ENCODE measurements around the gene ARHGAP27. TPM values are rescaled to one million over a fixed set of nuclear protein-coding genes. Genes with fewer than 3 reads are reported as not detected.

ARHGAP27 gene
- total and polyA plus RNA-seq, 2 of the 13 experiments (the other 11 are each of a cell fraction or from before 2014, with no cell fraction given): 15.5 to 18.9 TPM

DNA sequence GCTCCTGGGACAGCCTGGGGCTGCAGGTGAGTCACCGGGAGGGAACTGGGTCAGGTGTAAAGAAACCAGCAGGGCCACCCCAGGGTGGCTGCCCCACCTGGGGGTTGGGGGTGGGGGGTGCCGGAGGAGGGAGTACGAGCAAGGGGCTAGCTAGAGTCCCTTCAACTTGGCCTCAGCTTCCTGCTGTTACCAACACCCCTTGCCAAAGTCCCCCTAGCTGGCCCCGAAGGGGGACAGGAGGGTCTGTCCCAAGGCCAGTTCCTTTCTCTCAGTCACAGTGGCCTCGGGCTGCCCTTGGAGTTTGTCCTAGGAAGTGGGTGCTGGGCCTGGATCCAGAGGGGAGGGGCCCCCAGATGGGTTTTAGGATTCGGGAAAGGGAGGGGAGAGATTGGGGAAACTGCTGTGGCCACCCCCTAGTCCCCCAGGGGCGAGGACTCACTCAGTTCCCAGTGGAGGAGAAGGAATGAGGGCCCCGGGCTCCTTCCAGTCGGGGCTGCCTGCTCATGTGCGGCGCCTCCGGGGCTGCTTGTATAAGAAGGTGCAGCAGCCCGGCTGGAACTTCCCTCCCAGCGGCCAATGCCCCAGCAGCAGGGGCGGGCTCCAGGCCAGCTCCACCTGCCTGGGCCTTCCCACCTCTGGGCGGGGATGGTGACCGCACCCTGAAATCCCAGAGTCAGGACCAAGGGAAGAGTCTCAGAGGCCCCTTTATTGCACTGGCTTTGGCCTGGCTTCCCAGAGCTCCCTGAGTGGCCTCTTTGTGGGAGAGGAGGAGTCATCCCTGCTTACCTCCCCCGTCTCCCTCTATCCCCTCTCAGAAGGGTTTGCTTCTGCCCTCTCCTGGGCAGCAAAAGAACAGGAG is 7.3 kb downstream of the ARHGAP27 start (continued):
- TF ChIP-seq ZFY (CRISPR knock-in tag; IDR thresholded peaks at IDR 0.05): peak; percentile 81
- TF ChIP-seq NR2F1 (CRISPR knock-in tag; IDR thresholded peaks at IDR 0.05): no peak
- no peak; the same call in 1 of the 2 replicates for TF ChIP-seq ZNF747 (CRISPR knock-in tag; IDR thresholded peaks at IDR 0.05; ENCODE audit: borderline replicate concordance)
- TF ChIP-seq, protein P1, sequence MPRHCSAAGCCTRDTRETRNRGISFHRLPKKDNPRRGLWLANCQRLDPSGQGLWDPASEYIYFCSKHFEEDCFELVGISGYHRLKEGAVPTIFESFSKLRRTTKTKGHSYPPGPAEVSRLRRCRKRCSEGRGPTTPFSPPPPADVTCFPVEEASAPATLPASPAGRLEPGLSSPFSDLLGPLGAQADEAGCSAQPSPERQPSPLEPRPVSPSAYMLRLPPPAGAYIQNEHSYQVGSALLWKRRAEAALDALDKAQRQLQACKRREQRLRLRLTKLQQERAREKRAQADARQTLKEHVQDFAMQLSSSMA (CRISPR knock-in tag; IDR thresholded peaks at IDR 0.05): no peak; the same call in 1 of the 2 replicates
- no peak for TF ChIP-seq PLRG1 (conservative IDR thresholded peaks at IDR 0.05)
- no peak for TF ChIP-seq EP300 (IDR thresholded peaks at IDR 0.05; ENCODE audit: low read depth in 2 of 2, low read length in 2 of 2)
- TF ChIP-seq EP300 (CRISPR knock-in tag; IDR thresholded peaks at IDR 0.05; ENCODE audit: borderline replicate concordance): no peak
- TF ChIP-seq KLF12 (CRISPR knock-in tag; IDR thresholded peaks at IDR 0.05; ENCODE audit: borderline replicate concordance): no peak
- TF ChIP-seq RFX5 (IDR thresholded peaks at IDR 0.05; ENCODE audit: low read depth, low read length): no peak
- TF ChIP-seq ZSCAN9 (CRISPR knock-in tag; IDR thresholded peaks at IDR 0.05; ENCODE audit: borderline replicate concordance): peak; percentile 74
- TF ChIP-seq RXRB (CRISPR knock-in tag; IDR thresholded peaks at IDR 0.05; ENCODE audit: borderline replicate concordance): peak; percentile 7; the same call in 1 of the 2 replicates
- no peak for TF ChIP-seq ZNF383 (CRISPR knock-in tag; IDR thresholded peaks at IDR 0.05; ENCODE audit: borderline replicate concordance)
- no peak for TF ChIP-seq AGO2 (optimal IDR thresholded peaks at IDR 0.05; ENCODE audit: low read depth, low read length)
- TF ChIP-seq SOX5 (CRISPR knock-in tag; IDR thresholded peaks at IDR 0.05; ENCODE audit: borderline replicate concordance): 0 out of 2 replicates have a peak, but pooled peaks have one; percentile 40
- TF ChIP-seq, protein P2, sequence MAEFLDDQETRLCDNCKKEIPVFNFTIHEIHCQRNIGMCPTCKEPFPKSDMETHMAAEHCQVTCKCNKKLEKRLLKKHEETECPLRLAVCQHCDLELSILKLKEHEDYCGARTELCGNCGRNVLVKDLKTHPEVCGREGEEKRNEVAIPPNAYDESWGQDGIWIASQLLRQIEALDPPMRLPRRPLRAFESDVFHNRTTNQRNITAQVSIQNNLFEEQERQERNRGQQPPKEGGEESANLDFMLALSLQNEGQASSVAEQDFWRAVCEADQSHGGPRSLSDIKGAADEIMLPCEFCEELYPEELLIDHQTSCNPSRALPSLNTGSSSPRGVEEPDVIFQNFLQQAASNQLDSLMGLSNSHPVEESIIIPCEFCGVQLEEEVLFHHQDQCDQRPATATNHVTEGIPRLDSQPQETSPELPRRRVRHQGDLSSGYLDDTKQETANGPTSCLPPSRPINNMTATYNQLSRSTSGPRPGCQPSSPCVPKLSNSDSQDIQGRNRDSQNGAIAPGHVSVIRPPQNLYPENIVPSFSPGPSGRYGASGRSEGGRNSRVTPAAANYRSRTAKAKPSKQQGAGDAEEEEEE (CRISPR knock-in tag; IDR thresholded peaks at IDR 0.05; ENCODE audit: borderline replicate concordance): no peak
- 0 out of 2 replicates have a peak, but pooled peaks have one; percentile 64 for TF ChIP-seq ZNF563 (CRISPR knock-in tag; IDR thresholded peaks at IDR 0.05)
- peak; percentile 68; the same call in 1 of the 2 replicates for TF ChIP-seq LCORL (IDR thresholded peaks at IDR 0.05)
- peak; percentile 89 for TF ChIP-seq LCORL (CRISPR knock-in tag; IDR thresholded peaks at IDR 0.05)
- no peak; the same call in 1 of the 2 replicates for TF ChIP-seq ZNF776 (CRISPR knock-in tag; IDR thresholded peaks at IDR 0.05)
- no peak for TF ChIP-seq ZNF75D (CRISPR knock-in tag; IDR thresholded peaks at IDR 0.05; ENCODE audit: borderline replicate concordance)
- TF ChIP-seq, protein P3, sequence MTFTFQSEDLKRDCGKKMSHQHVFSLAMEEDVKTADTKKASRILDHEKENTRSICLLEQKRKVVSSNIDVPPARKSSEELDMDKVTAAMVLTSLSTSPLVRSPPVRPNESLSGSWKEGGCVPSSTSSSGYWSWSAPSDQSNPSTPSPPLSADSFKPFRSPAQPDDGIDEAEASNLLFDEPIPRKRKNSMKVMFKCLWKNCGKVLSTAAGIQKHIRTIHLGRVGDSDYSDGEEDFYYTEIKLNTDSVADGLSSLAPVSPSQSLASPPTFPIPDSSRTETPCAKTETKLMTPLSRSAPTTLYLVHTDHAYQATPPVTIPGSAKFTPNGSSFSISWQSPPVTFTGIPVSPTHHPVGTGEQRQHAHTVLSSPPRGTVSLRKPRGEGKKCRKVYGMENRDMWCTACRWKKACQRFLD (CRISPR knock-in tag; IDR thresholded peaks at IDR 0.05; ENCODE audit: borderline replicate concordance): no peak
- 0 out of 4 replicates have a peak, but pooled peaks of 1 of the 2 experiments have one; percentile 42 for TF ChIP-seq KLF16 (CRISPR knock-in tag; IDR thresholded peaks at IDR 0.05)
- no peak for TF ChIP-seq TBL1XR1 (IDR thresholded peaks at IDR 0.05; ENCODE audit: borderline replicate concordance, low read length, partially characterized antibody)

All from HepG2 (cell line).